ENCODE results near the gene TLE2. TPM values are rescaled to one million over a fixed set of nuclear protein-coding genes. Genes with fewer than 3 reads are reported as not detected.
A peak's percentile ranks its signal among the peaks of the same experiment; 100 is the strongest.

TLE2 gene
- total and polyA plus RNA-seq, 9 of the 15 experiments (the other 6 are each of a cell fraction or from before 2014, with no cell fraction given): 0.35 to 13.1 (median 6.2) TPM

GRCh38 chr19:3035542-3036118, 6.5 kb upstream of the TLE2 start (continued):
- no peak for TF ChIP-seq ZNF324 (CRISPR knock-in tag; IDR thresholded peaks at IDR 0.05)
- peak; percentile 95 for TF ChIP-seq HDGF (IDR thresholded peaks at IDR 0.05)
- peak; percentile 88 to 93 for TF ChIP-seq RCOR1 (IDR thresholded peaks at IDR 0.05; ENCODE audit: borderline replicate concordance in 1 of 2, low read depth in 2 of 2, low read length in 2 of 2)
- no peak; the same call in 1 of the 2 replicates for TF ChIP-seq FOXM1 (IDR thresholded peaks at IDR 0.05; ENCODE audit: low read depth)
- TF ChIP-seq FOXM1 (CRISPR knock-in tag; IDR thresholded peaks at IDR 0.05; ENCODE audit: low read depth): no peak
- no peak for TF ChIP-seq HNRNPLL (IDR thresholded peaks at IDR 0.05; ENCODE audit: low read depth, low read length, poor library complexity, severe bottlenecking)
- peak; percentile 1 for TF ChIP-seq DACH1 (IDR thresholded peaks at IDR 0.05; ENCODE audit: partially characterized antibody)
- no peak for TF ChIP-seq RBM39 (optimal IDR thresholded peaks at IDR 0.05; ENCODE audit: low read depth, low read length)
- 0 out of 2 replicates have a peak, but pooled peaks have one; percentile 57 for TF ChIP-seq CREB3 (tag; conservative IDR thresholded peaks at IDR 0.05; ENCODE audit: low read depth)
- peak; percentile 99 for TF ChIP-seq SMARCA5 (IDR thresholded peaks at IDR 0.05)
- TF ChIP-seq JUNB (CRISPR knock-in tag; conservative IDR thresholded peaks at IDR 0.05): no peak
- no peak for TF ChIP-seq RBM14 (IDR thresholded peaks at IDR 0.05; ENCODE audit: borderline replicate concordance, insufficient read depth, low read depth, low read length)
- no peak for TF ChIP-seq ZBTB43 (CRISPR knock-in tag; IDR thresholded peaks at IDR 0.05)
- TF ChIP-seq ZNF584 (CRISPR knock-in tag; IDR thresholded peaks at IDR 0.05; ENCODE audit: low read depth): 0 out of 2 replicates have a peak, but pooled peaks have one; percentile 28
- TF ChIP-seq MCM5 (IDR thresholded peaks at IDR 0.05; ENCODE audit: low read depth): no peak
- TF ChIP-seq ZKSCAN3 (CRISPR knock-in tag; IDR thresholded peaks at IDR 0.05): no peak
- no peak for TF ChIP-seq ZNF79 (CRISPR knock-in tag; IDR thresholded peaks at IDR 0.05; ENCODE audit: low read depth)
- TF ChIP-seq ID3 (CRISPR knock-in tag; IDR thresholded peaks at IDR 0.05): no peak
- no peak; the same call in 1 of the 2 replicates for TF ChIP-seq ID3 (tag; IDR thresholded peaks at IDR 0.05)
- TF ChIP-seq SP1 (CRISPR knock-in tag; IDR thresholded peaks at IDR 0.05): peak; percentile 47; the same call in 1 of the 2 replicates
- TF ChIP-seq KHSRP (IDR thresholded peaks at IDR 0.05): peak; percentile 82
- no peak for TF ChIP-seq BHLHE40 (IDR thresholded peaks at IDR 0.05; ENCODE audit: low read length)
- TF ChIP-seq MITF (IDR thresholded peaks at IDR 0.05): no peak
- TF ChIP-seq TEAD1 (CRISPR knock-in tag; IDR thresholded peaks at IDR 0.05): 0 out of 4 replicates have a peak, but pooled peaks of 1 of the 2 experiments have one; percentile 7
- TF ChIP-seq ZNF764 (CRISPR knock-in tag; IDR thresholded peaks at IDR 0.05; ENCODE audit: low read depth): no peak
- TF ChIP-seq SRSF7 (optimal IDR thresholded peaks at IDR 0.05; ENCODE audit: low read depth, low read length): no peak
- 0 out of 2 replicates have a peak, but pooled peaks have one; percentile 51 for TF ChIP-seq KDM2B (CRISPR knock-in tag; IDR thresholded peaks at IDR 0.05)
- TF ChIP-seq FOSL1 (tag; conservative IDR thresholded peaks at IDR 0.05): peak; percentile 47; the same call in 1 of the 2 replicates
